Endothelial cell of umbilical vein (primary cell): ENCODE results near the gene KNCN. TPM values are rescaled to one million over a fixed set of nuclear protein-coding genes. Genes with fewer than 3 reads are reported as not detected.

Experiments
- BruUV-seq: library from RNA; stranded (reverse); fragments of 400-500 nt; replicated peaks from 2 replicates; lab custom pipeline; 2021; lab: Mats Ljungman, UMichigan
- CTCF ChIA-PET: fragments of 300-600, 350-600 bp; sonication (Branson Sonifier 250); formaldehyde crosslinking; loops from one replicate; lab custom pipeline; 2021; ENCODE audit warnings: antibody characterized with exemption, inconsistent platforms; lab: Charles Lee
- POLR2A ChIA-PET: fragments of 300-600, 350-600 bp; sonication (Branson Sonifier 250); formaldehyde crosslinking; loops from one replicate; lab custom pipeline; 2021; ENCODE audit warnings: antibody characterized with exemption, inconsistent platforms; lab: Charles Lee
- DNase-seq: peaks from one replicate; pipeline ENCODE4 v3.0.0-alpha.2; 2011; ENCODE audit warnings: low read depth, low spot score
- FAIRE-seq: peaks from 2 replicates; lab custom pipeline; 2011; peaks lifted over from hg19 to GRCh38; lab: Jason Lieb, UNC
- H2AFZ ChIP-seq: 2 replicates; pipeline ENCODE4 v1.6.0; 2012; ENCODE audit warnings: low read depth, low read length, control low read depth, inconsistent platforms
- H3K27ac ChIP-seq: 2 replicates; pipeline ENCODE4 v1.5.1; 2011; ENCODE audit warnings: low read depth, mild to moderate bottlenecking, control low read depth, low read length, moderate library complexity; ENCODE audit not compliant: insufficient read depth
- H3K27me3 ChIP-seq, 2 experiments: 2 replicates each; pipeline versions ENCODE4 v1.6.0 to v1.6.1; 2011; ENCODE audit warnings: low read length in 2 of 2, mixed read lengths in 1 of 2; ENCODE audit not compliant: control insufficient read depth in 2 of 2, insufficient read depth in 2 of 2
- H3K36me3 ChIP-seq, 2 experiments: 2 replicates in 1 of 2; 3 replicates in 1 of 2; pipeline ENCODE4 v1.5.1; 2011; ENCODE audit warnings: low read length in 2 of 2, mild to moderate bottlenecking in 1 of 2, moderate library complexity in 1 of 2; ENCODE audit not compliant: control insufficient read depth in 2 of 2, insufficient read depth in 2 of 2; ENCODE audit errors: extremely low read depth in 1 of 2
- H3K4me1 ChIP-seq: 3 replicates; pipeline ENCODE4 v1.5.1; 2011; ENCODE audit warnings: mild to moderate bottlenecking, low read length; ENCODE audit not compliant: control insufficient read depth, insufficient read depth; ENCODE audit errors: extremely low read depth
- H3K4me2 ChIP-seq: 2 replicates; pipeline ENCODE4 v1.6.1; 2011; ENCODE audit warnings: low read length, control low read depth, mixed read lengths; ENCODE audit not compliant: insufficient read depth
- H3K4me3 ChIP-seq, 3 experiments: fragments of 200-600 bp in 1 of 3; sonication (generic), shearing (Covaris generic) in 1 of 3; replicated peaks in 1 of 3; 2 replicates each; pipeline ENCODE4 v1.5.1; 2011 to 2016; ENCODE audit warnings: control low read depth in 3 of 3, low read length in 3 of 3, mild to moderate bottlenecking in 2 of 3, inconsistent platforms in 1 of 3, low read depth in 1 of 3, moderate library complexity in 1 of 3; ENCODE audit not compliant: insufficient read depth in 1 of 3
- H3K79me2 ChIP-seq: 2 replicates; pipeline ENCODE4 v1.6.0; 2012; ENCODE audit warnings: low read length, inconsistent platforms; ENCODE audit not compliant: control insufficient read depth, insufficient read depth
- H3K9ac ChIP-seq: replicated peaks from 2 replicates; pipeline ENCODE3; 2011; ENCODE audit warnings: low read length, control low read depth; ENCODE audit not compliant: insufficient read depth; ENCODE audit errors: extremely low read depth
- H3K9me1 ChIP-seq: replicated peaks from 3 replicates; pipeline ENCODE4 v1.6.0; 2011; ENCODE audit warnings: mild to moderate bottlenecking, low read length; ENCODE audit not compliant: control insufficient read depth, insufficient read depth; ENCODE audit errors: extremely low read depth
- H3K9me3 ChIP-seq: replicated peaks from 2 replicates; pipeline ENCODE4 v1.5.1; 2012; ENCODE audit warnings: low read length, inconsistent platforms; ENCODE audit not compliant: control insufficient read depth, insufficient read depth
- H4K20me1 ChIP-seq: replicated peaks from 2 replicates; pipeline ENCODE3; 2011; ENCODE audit warnings: mild to moderate bottlenecking, low read length; ENCODE audit not compliant: control insufficient read depth, insufficient read depth; ENCODE audit errors: extremely low read depth
- CTCF ChIP-seq, 2 donors: IDR thresholded peaks; 1 replicate in 1 of 2; 2 replicates in 1 of 2; pipeline ENCODE4 v1.5.1; 2011; ENCODE audit warnings: low read length in 2 of 2, mild to moderate bottlenecking in 2 of 2, moderate library complexity in 2 of 2, control low read depth in 1 of 2, inconsistent platforms in 1 of 2, low read depth in 1 of 2; ENCODE audit not compliant: insufficient read depth in 1 of 2; ENCODE audit errors: extremely low read depth in 1 of 2
- EZH2 ChIP-seq: IDR thresholded peaks from 2 replicates; pipeline ENCODE4 v1.6.1; 2012; ENCODE audit warnings: borderline replicate concordance, low read depth, mild to moderate bottlenecking, moderate library complexity, low read length, inconsistent platforms; ENCODE audit not compliant: severe bottlenecking
- FOS ChIP-seq: IDR thresholded peaks from 2 replicates; pipeline ENCODE4 v1.6.1; 2011; ENCODE audit warnings: mild to moderate bottlenecking, low read length, moderate library complexity, borderline replicate concordance; ENCODE audit not compliant: insufficient read depth
- GATA2 ChIP-seq: IDR thresholded peaks from 2 replicates; pipeline ENCODE4 v1.7.0; 2011; ENCODE audit warnings: low read depth, mild to moderate bottlenecking, moderate library complexity, mixed read lengths, low read length; ENCODE audit not compliant: insufficient read length, insufficient read depth
- JUN ChIP-seq: IDR thresholded peaks from 2 replicates; pipeline ENCODE4 v1.6.1; 2011; ENCODE audit warnings: borderline replicate concordance, low read depth; ENCODE audit not compliant: insufficient read length, insufficient read depth
- MAX ChIP-seq: IDR thresholded peaks from 2 replicates; pipeline ENCODE4 v1.6.1; 2011; ENCODE audit not compliant: insufficient read depth, insufficient read length
- MYC ChIP-seq: IDR thresholded peaks from one replicate; pipeline ENCODE4 v1.6.1; 2011; ENCODE audit warnings: mild to moderate bottlenecking, low read depth, low read length
- POLR2A ChIP-seq: IDR thresholded peaks from 2 replicates; pipeline ENCODE4 v1.6.1; 2012; ENCODE audit warnings: low read depth, mild to moderate bottlenecking, control low read depth, low read length
- POLR2AphosphoS5 ChIP-seq: IDR thresholded peaks from 2 replicates; pipeline ENCODE4 v1.6.1; 2012; ENCODE audit warnings: low read depth, mild to moderate bottlenecking, control low read depth, low read length, moderate library complexity; ENCODE audit not compliant: insufficient read depth
- dilution Hi-C: fragments of 300-500 bp; cut with MboI; formaldehyde crosslinking; loops from one replicate; pipeline ENCODE4 v1.15.0; 2019; ENCODE audit warnings: low sequenced_read_pairs; ENCODE audit not compliant: extremely low pct_ligation_motif_present
- intact Hi-C: fragments of 100-400 bp; cut with micrococcal nuclease; formaldehyde crosslinking; loops from one replicate; pipeline ENCODE4 v1.10.0; 2022
- polyA plus RNA-seq, 4 experiments: library from polyadenylated mRNA; depleted of rRNA in 3 of 4; stranded (reverse) in 3 of 4; unstranded in 1 of 4; fragments of >200 nt; gene quantifications; 2 replicates each; pipeline versions ENCODE4 v1.2.1 to v1.2.3, GENCODE V29; 2011 to 2012; ENCODE audit warnings: missing spikeins in 1 of 4
- total RNA-seq: library from RNA; stranded (reverse); gene quantifications from 2 replicates; pipeline ENCODE4 v1.2.3, GENCODE V29; 2021

Gene KNCN
- total and polyA plus RNA-seq, 2 donors (not counting 3 experiments of a cell fraction or from before 2014, with no cell fraction given) = not detected

GRCh38 chr1:46538147-46538546, 13.3 kb downstream of the KNCN start:
- DNase-seq (no peak), FAIRE-seq (no peak)
- Histone ChIP-seq H3K36me3 (no peaks in the 10 kb centered on the region), H3K4me3 (no peak overlapping the region), H2AFZ (no peak overlapping the region), H3K27ac (no peak overlapping the region), H3K9me1 (no peaks in the 10 kb centered on the region), H3K27me3 (peaks cover 36 to 45% of the 10 kb centered on the region in 2 experiments), H3K4me2 (no peak overlapping the region), H3K4me1 (peaks cover 2% of the 10 kb centered on the region), H4K20me1 (no peaks in the 10 kb centered on the region), H3K9ac (no peak overlapping the region), H3K9me3 (no peaks in the 10 kb centered on the region), H3K79me2 (no peaks in the 10 kb centered on the region)
- ChIA-PET CTCF (interaction anchor here (1.0 to 4.9 kb wide), 4 partner anchors 9 to 93 kb away, joined by 3 to 29 read pairs (median 4); no protein-coding TSS in a partner anchor), POLR2A (no interaction called here)
- BruUV-seq = no TSS peak
- intact Hi-C loops (no loop called here), dilution Hi-C loops (no loop called here)
- no peak for TF ChIP-seq MYC
- TF ChIP-seq POLR2A = no peak
- no peak for TF ChIP-seq CTCF (IDR thresholded peaks at IDR 0.05; ENCODE audit: extremely low read depth in 1 of 2, insufficient read depth in 1 of 2, low read depth in 1 of 2, low read length in 2 of 2)
- no peak for TF ChIP-seq GATA2
- TF ChIP-seq POLR2AphosphoS5 = no peak
- TF ChIP-seq MAX = no peak
- no peak for TF ChIP-seq EZH2
- no peak for TF ChIP-seq JUN
- TF ChIP-seq FOS = no peak
